Activated naive CD4-positive, alpha-beta T cell treated with anti-CD3 and anti-CD28 coated beads, Interleukin-2, amount 10 ng/mL, durations not matched to agents 7 days and 5 days (primary cell): ENCODE measurements around the gene FNDC10.
"Not testable (repeated sequence)": the region's sequence is repeated elsewhere in the genome, so short reads cannot be mapped to it uniquely, and the experiment has no call there.

Experiments used
- CTCF ChIA-PET: fragments of 350-600 bp; sonication (Branson Sonifier 250); formaldehyde crosslinking; loops from one replicate; lab custom pipeline; 2021; ENCODE audit warnings: antibody characterized with exemption; lab: Charles Lee
- DNase-seq: peaks from one replicate; pipeline ENCODE4 v3.0.0-alpha.2; 2020
- H3K27ac Mint-ChIP-seq: one replicate; pipeline ENCODE4 v1.8.0; 2021; ENCODE audit warnings: mild to moderate bottlenecking, moderate library complexity, mixed read lengths
- H3K27me3 Mint-ChIP-seq: one replicate; pipeline ENCODE4 v1.8.0; 2021; ENCODE audit warnings: mild to moderate bottlenecking, mixed read lengths
- H3K36me3 Mint-ChIP-seq: one replicate; pipeline ENCODE4 v1.8.0; 2021; ENCODE audit warnings: mixed read lengths
- H3K4me1 Mint-ChIP-seq: one replicate; pipeline ENCODE4 v1.8.0; 2021; ENCODE audit warnings: mixed read lengths
- H3K4me3 Mint-ChIP-seq: one replicate; pipeline ENCODE4 v1.8.0; 2021; ENCODE audit warnings: mild to moderate bottlenecking, moderate library complexity, mixed read lengths
- H3K9me3 Mint-ChIP-seq: one replicate; pipeline ENCODE4 v1.8.0; 2021; ENCODE audit warnings: mixed read lengths

Gene FNDC10

GRCh38 chr1:1599935-1600860 is at the start of gene FNDC10:
Gene FNDC10, minus strand, starts transcription at chr1:1600135. Its CDS starts 120 bp downstream, at chr1:1600015.
- Mint-ChIP-seq H3K9me3 (no peaks in the 10 kb centered on the region), H3K4me3 (peak within 1 kb of the TSS; percentile 77), H3K4me1 (peaks cover 13% of the 10 kb centered on the region), H3K27me3 (peaks cover 59% of the 10 kb centered on the region), H3K27ac (peak within 1 kb of the TSS; percentile 67), H3K36me3 (peaks cover 2% of the 10 kb centered on the region)
- CTCF ChIA-PET, result no interaction called here
- DNase-seq, result peak; percentile 38

GRCh38 chr1:1648265-1648664 is 48.3 kb upstream of the FNDC10 start:
- H3K27me3 Mint-ChIP-seq, H3K4me1 Mint-ChIP-seq, H3K27ac Mint-ChIP-seq, DNase-seq, H3K9me3 Mint-ChIP-seq, CTCF ChIA-PET, H3K4me3 Mint-ChIP-seq: not testable (repeated sequence)
- peaks cover 49% of the 10 kb centered on the region for H3K36me3 Mint-ChIP-seq

GRCh38 chr1:1647567-1648241 is 47.8 kb upstream of the FNDC10 start:
- H3K27ac Mint-ChIP-seq, CTCF ChIA-PET, H3K9me3 Mint-ChIP-seq, H3K27me3 Mint-ChIP-seq, DNase-seq, H3K4me1 Mint-ChIP-seq, H3K4me3 Mint-ChIP-seq: not testable (repeated sequence)
- H3K36me3 Mint-ChIP-seq, result peaks cover 47% of the 10 kb centered on the region

GRCh38 chr1:1646326-1646725 is 46.4 kb upstream of the FNDC10 start:
- H3K4me1 Mint-ChIP-seq, H3K27ac Mint-ChIP-seq, CTCF ChIA-PET, H3K27me3 Mint-ChIP-seq, H3K9me3 Mint-ChIP-seq, DNase-seq, H3K4me3 Mint-ChIP-seq: not testable (repeated sequence)
- H3K36me3 Mint-ChIP-seq, result peaks cover 38% of the 10 kb centered on the region

GRCh38 chr1:1640711-1641461 is 41.0 kb upstream of the FNDC10 start:
- CTCF ChIA-PET, DNase-seq, H3K36me3 Mint-ChIP-seq, H3K27me3 Mint-ChIP-seq, H3K27ac Mint-ChIP-seq, H3K9me3 Mint-ChIP-seq, H3K4me1 Mint-ChIP-seq, H3K4me3 Mint-ChIP-seq: not testable (repeated sequence)

GRCh38 chr1:1640081-1640480 is 40.1 kb upstream of the FNDC10 start:
- H3K4me3 Mint-ChIP-seq, H3K4me1 Mint-ChIP-seq, H3K9me3 Mint-ChIP-seq, H3K27me3 Mint-ChIP-seq, H3K27ac Mint-ChIP-seq, CTCF ChIA-PET, DNase-seq, H3K36me3 Mint-ChIP-seq: not testable (repeated sequence)

- H3K9me3 Mint-ChIP-seq, CTCF ChIA-PET: not testable (repeated sequence)
These were observed 39.4 kb upstream of the FNDC10 start for GRCh38 chr1:1639368-1639767.

GRCh38 chr1:1638528-1638927 is 38.6 kb upstream of the FNDC10 start:
- H3K4me3 Mint-ChIP-seq, H3K9me3 Mint-ChIP-seq, DNase-seq, H3K36me3 Mint-ChIP-seq, H3K4me1 Mint-ChIP-seq, H3K27me3 Mint-ChIP-seq, CTCF ChIA-PET, H3K27ac Mint-ChIP-seq: not testable (repeated sequence)

More at GRCh38 chr1:1639368-1639767, 39.4 kb upstream of the FNDC10 start:
- not testable (repeated sequence) for H3K4me1 Mint-ChIP-seq, H3K36me3 Mint-ChIP-seq, H3K4me3 Mint-ChIP-seq, DNase-seq, H3K27me3 Mint-ChIP-seq, H3K27ac Mint-ChIP-seq

- H3K27me3 Mint-ChIP-seq, DNase-seq, H3K4me3 Mint-ChIP-seq, H3K36me3 Mint-ChIP-seq, H3K4me1 Mint-ChIP-seq, H3K9me3 Mint-ChIP-seq, H3K27ac Mint-ChIP-seq, CTCF ChIA-PET: not testable (repeated sequence)
These were observed 37.5 kb upstream of the FNDC10 start for GRCh38 chr1:1637479-1637875.

- H3K27ac Mint-ChIP-seq, H3K36me3 Mint-ChIP-seq, H3K27me3 Mint-ChIP-seq, H3K9me3 Mint-ChIP-seq, H3K4me1 Mint-ChIP-seq, H3K4me3 Mint-ChIP-seq, DNase-seq, CTCF ChIA-PET: not testable (repeated sequence)
These were observed 36.9 kb upstream of the FNDC10 start for GRCh38 chr1:1636621-1637478.

GRCh38 chr1:1634613-1635012 is 34.7 kb upstream of the FNDC10 start:
- H3K9me3 Mint-ChIP-seq, H3K36me3 Mint-ChIP-seq, H3K4me3 Mint-ChIP-seq, H3K27ac Mint-ChIP-seq, DNase-seq, CTCF ChIA-PET, H3K4me1 Mint-ChIP-seq: not testable (repeated sequence)
- peaks cover 23% of the 10 kb centered on the region for H3K27me3 Mint-ChIP-seq

- CTCF ChIA-PET, DNase-seq, H3K4me3 Mint-ChIP-seq: not testable (repeated sequence)
These were observed 33.5 kb upstream of the FNDC10 start for GRCh38 chr1:1633409-1633808.

GRCh38 chr1:1631782-1632420 is 32.0 kb upstream of the FNDC10 start, which contains the start of gene MMP23B:
Gene MMP23B, plus strand, starts transcription at chr1:1632173. Its CDS starts 46 bp downstream, at chr1:1632219.
- no peaks in the 10 kb centered on the region for H3K9me3 Mint-ChIP-seq
- no peak within 1 kb of the TSS for H3K27ac Mint-ChIP-seq
- DNase-seq, result no peak
- H3K4me1 Mint-ChIP-seq, result peaks cover 8% of the 10 kb centered on the region
- peak within 1 kb of the TSS; percentile 45 for H3K4me3 Mint-ChIP-seq
- CTCF ChIA-PET, result no interaction called here
- peaks cover 23% of the 10 kb centered on the region for H3K27me3 Mint-ChIP-seq
- H3K36me3 Mint-ChIP-seq, result peaks cover 5% of the 10 kb centered on the region

More at GRCh38 chr1:1633409-1633808, 33.5 kb upstream of the FNDC10 start:
- H3K36me3 Mint-ChIP-seq, H3K9me3 Mint-ChIP-seq, H3K27ac Mint-ChIP-seq, H3K4me1 Mint-ChIP-seq: not testable (repeated sequence)
- peaks cover 23% of the 10 kb centered on the region for H3K27me3 Mint-ChIP-seq
